Measurements from ENCODE around the gene COL9A1.

COL9A1 gene

GRCh38 chr6:70285201-70285600, 17.7 kb downstream of the COL9A1 start:
- DNase-seq: peak in 1 of 3 experiments; percentile 7

GRCh38 chr6:70282919-70283461, 19.9 kb downstream of the COL9A1 start:
- no peak for DNase-seq

GRCh38 chr6:70282312-70282918, 20.5 kb downstream of the COL9A1 start:
- no peak for DNase-seq

- no peak for DNase-seq
Measured at GRCh38 chr6:70281923-70282311, 21.0 kb downstream of the COL9A1 start.

- peak; percentile 60 to 88 (median 71) for DNase-seq
Measured at GRCh38 chr6:70280400-70280853, 22.5 kb downstream of the COL9A1 start.

GRCh38 chr6:70277470-70277869, 25.4 kb downstream of the COL9A1 start:
- DNase-seq: no peak

GRCh38 chr6:70274338-70274737, 28.5 kb downstream of the COL9A1 start:
- DNase-seq: no peak

- no peak for DNase-seq
Measured at GRCh38 chr6:70272071-70272470, 30.8 kb downstream of the COL9A1 start.

- peak in 2 of 3 experiments; percentile 13 to 41 for DNase-seq
Measured at GRCh38 chr6:70270287-70271005, 32.4 kb downstream of the COL9A1 start.

- DNase-seq: no peak
Measured at GRCh38 chr6:70266142-70266541, 36.7 kb downstream of the COL9A1 start.

- DNase-seq: no peak
Measured at GRCh38 chr6:70264306-70264705, 38.6 kb downstream of the COL9A1 start.

- peak in 1 of 3 experiments; percentile 14 for DNase-seq
Measured at GRCh38 chr6:70258483-70258882, 44.4 kb downstream of the COL9A1 start.

- DNase-seq: no peak
Measured at GRCh38 chr6:70257768-70258273, 45.1 kb downstream of the COL9A1 start.

GRCh38 chr6:70254784-70255183, 48.1 kb downstream of the COL9A1 start:
- no peak for DNase-seq

GRCh38 chr6:70253923-70254322, 49.0 kb downstream of the COL9A1 start:
- DNase-seq: no peak

- no peak for DNase-seq
Measured at GRCh38 chr6:70252604-70253003, 50.3 kb downstream of the COL9A1 start.

- no peak for DNase-seq
Measured at GRCh38 chr6:70246118-70246517, 56.8 kb downstream of the COL9A1 start.

- peak in 1 of 3 experiments; percentile 11 for DNase-seq
Measured at GRCh38 chr6:70241991-70242420, 60.9 kb downstream of the COL9A1 start.

- peak in 1 of 3 experiments; percentile 3 for DNase-seq
Measured at GRCh38 chr6:70241031-70241430, 61.9 kb downstream of the COL9A1 start.

- no peak for DNase-seq
Measured at GRCh38 chr6:70236343-70236742, 66.5 kb downstream of the COL9A1 start.

- DNase-seq: peak in 1 of 3 experiments; percentile 1
Measured at GRCh38 chr6:70234561-70235236, 68.2 kb downstream of the COL9A1 start.

- no peak for DNase-seq
Measured at GRCh38 chr6:70231311-70231710, 71.6 kb downstream of the COL9A1 start.

- DNase-seq: no peak
Measured at GRCh38 chr6:70225055-70225454, 77.8 kb downstream of the COL9A1 start.
